Measurements from ENCODE around the gene SEMA6B. TPM values are rescaled to one million over a fixed set of nuclear protein-coding genes. Genes with fewer than 3 reads are reported as not detected.

SEMA6B gene
- total RNA-seq, 1 donor = under 0.01 TPM

DNA sequence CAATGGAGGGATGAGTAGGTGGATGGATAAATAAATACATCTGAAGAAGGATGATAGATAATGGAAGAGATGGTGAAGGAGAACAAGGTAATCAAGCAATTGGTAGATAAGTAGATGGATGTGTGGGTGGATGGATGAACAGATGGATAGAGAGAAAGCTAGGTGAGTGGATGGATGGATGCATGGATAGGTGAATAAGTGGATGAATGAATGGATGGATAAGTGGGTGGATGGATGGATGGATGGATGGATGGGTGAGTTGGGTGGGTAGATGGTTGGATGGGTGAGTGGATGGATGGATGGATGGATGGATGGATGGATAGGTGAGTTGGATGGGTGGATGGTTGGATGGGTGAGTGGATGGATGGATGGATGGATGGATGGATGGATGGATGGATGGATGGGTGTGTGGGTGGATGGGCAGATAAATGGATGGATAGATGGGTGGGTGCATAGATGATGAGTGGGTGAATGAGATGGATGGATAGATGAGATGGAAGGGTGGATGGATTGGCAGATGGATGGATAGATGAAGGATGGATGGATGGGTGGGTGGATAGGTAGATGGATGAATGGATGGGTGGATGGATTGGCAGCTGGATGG is 6.3 kb downstream of the SEMA6B start:
- TF ChIP-seq, protein P1, sequence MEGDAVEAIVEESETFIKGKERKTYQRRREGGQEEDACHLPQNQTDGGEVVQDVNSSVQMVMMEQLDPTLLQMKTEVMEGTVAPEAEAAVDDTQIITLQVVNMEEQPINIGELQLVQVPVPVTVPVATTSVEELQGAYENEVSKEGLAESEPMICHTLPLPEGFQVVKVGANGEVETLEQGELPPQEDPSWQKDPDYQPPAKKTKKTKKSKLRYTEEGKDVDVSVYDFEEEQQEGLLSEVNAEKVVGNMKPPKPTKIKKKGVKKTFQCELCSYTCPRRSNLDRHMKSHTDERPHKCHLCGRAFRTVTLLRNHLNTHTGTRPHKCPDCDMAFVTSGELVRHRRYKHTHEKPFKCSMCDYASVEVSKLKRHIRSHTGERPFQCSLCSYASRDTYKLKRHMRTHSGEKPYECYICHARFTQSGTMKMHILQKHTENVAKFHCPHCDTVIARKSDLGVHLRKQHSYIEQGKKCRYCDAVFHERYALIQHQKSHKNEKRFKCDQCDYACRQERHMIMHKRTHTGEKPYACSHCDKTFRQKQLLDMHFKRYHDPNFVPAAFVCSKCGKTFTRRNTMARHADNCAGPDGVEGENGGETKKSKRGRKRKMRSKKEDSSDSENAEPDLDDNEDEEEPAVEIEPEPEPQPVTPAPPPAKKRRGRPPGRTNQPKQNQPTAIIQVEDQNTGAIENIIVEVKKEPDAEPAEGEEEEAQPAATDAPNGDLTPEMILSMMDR (IDR thresholded peaks at IDR 0.05; ENCODE audit: insufficient read depth, low read depth, low read length) = no peak
- H3K4me3 ChIP-seq (ENCODE audit: low read depth, low read length) = no peak overlapping the region
- DNase-seq (ENCODE audit: low read depth) = no peak

- TF ChIP-seq, protein P1 (IDR thresholded peaks at IDR 0.05; ENCODE audit: insufficient read depth, low read depth, low read length) = no peak
- no peak overlapping the region for H3K4me3 ChIP-seq (ENCODE audit: low read depth, low read length)
- DNase-seq (ENCODE audit: low read depth) = no peak
Measured at GRCh38 chr19:4552525-4552819, 7.0 kb downstream of the SEMA6B start.

GRCh38 chr19:4550479-4551050 is 8.9 kb downstream of the SEMA6B start:
- no peak overlapping the region for H3K4me3 ChIP-seq (ENCODE audit: low read depth, low read length)
- TF ChIP-seq, protein P1 (IDR thresholded peaks at IDR 0.05; ENCODE audit: insufficient read depth, low read depth, low read length) = no peak
- no peak for DNase-seq (ENCODE audit: low read depth)

DNA sequence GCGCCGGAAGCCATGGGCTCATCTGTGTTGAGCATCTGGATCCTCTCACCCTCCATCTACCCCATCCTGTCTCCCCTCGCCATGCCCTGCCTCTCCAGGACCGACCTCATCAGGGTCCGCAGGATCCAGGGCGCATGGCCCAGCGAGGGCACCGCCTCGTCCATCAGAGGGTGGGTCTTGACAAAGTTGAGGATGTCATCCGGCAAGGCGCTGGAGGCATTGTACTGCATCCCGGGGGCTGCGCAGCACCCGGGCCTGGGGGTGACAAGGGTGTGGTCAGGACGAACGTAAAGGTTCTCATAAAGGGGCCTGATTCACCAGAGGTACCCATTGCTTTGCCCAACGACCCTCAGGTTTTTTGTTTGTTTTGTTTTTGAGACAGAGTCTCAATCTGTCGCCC is 9.5 kb downstream of the SEMA6B start:
- TF ChIP-seq, protein P1 (IDR thresholded peaks at IDR 0.05; ENCODE audit: insufficient read depth, low read depth, low read length) = no peak
- DNase-seq (ENCODE audit: low read depth) = no peak
- no peak overlapping the region for H3K4me3 ChIP-seq (ENCODE audit: low read depth, low read length)

- H3K4me3 ChIP-seq (ENCODE audit: low read depth, low read length) = no peak overlapping the region
- TF ChIP-seq, protein P1 (IDR thresholded peaks at IDR 0.05; ENCODE audit: insufficient read depth, low read depth, low read length) = no peak
- DNase-seq (ENCODE audit: low read depth) = no peak
Measured at GRCh38 chr19:4548238-4548584, 11.3 kb downstream of the SEMA6B start.

GRCh38 chr19:4547303-4548237 is 11.9 kb downstream of the SEMA6B start:
- DNase-seq (ENCODE audit: low read depth) = no peak
- TF ChIP-seq, protein P1 (IDR thresholded peaks at IDR 0.05; ENCODE audit: insufficient read depth, low read depth, low read length) = peak; percentile 23
- no peak overlapping the region for H3K4me3 ChIP-seq (ENCODE audit: low read depth, low read length)

Measured in fibroblast of villous mesenchyme (primary cell).